Keratinocyte (primary cell): Measurements from ENCODE around the gene PHLPP2. TPM values are rescaled to one million over a fixed set of nuclear protein-coding genes. Genes with fewer than 3 reads are reported as not detected.

Source experiments
- DNase-seq: peaks from one replicate; pipeline ENCODE4 v3.0.0-alpha.2; 2011; ENCODE audit warnings: low read depth, missing footprints, low spot score
- FAIRE-seq: peaks from 2 replicates; lab custom pipeline; 2011; peaks lifted over from hg19 to GRCh38; lab: Jason Lieb, UNC
- H2AFZ ChIP-seq: 2 replicates; pipeline ENCODE4 v1.6.0; 2012; ENCODE audit warnings: low read length, control low read depth, inconsistent platforms; ENCODE audit not compliant: control insufficient read depth
- H3K27ac ChIP-seq: 2 replicates; pipeline ENCODE4 v1.5.1; 2011; ENCODE audit warnings: low read length; ENCODE audit not compliant: control insufficient read depth, insufficient read depth
- H3K27me3 ChIP-seq: 3 replicates; pipeline ENCODE4 v1.6.0; 2011; ENCODE audit warnings: low read length; ENCODE audit not compliant: control insufficient read depth, insufficient read depth; ENCODE audit errors: extremely low read depth
- H3K36me3 ChIP-seq, 2 experiments: 2 replicates in 1 of 2; 3 replicates in 1 of 2; pipeline ENCODE4 v1.5.1; 2011; ENCODE audit warnings: low read length in 2 of 2, mild to moderate bottlenecking in 1 of 2; ENCODE audit not compliant: control insufficient read depth in 2 of 2, insufficient read depth in 2 of 2; ENCODE audit errors: extremely low read depth in 1 of 2
- H3K4me1 ChIP-seq: 3 replicates; pipeline ENCODE4 v1.5.1; 2011; ENCODE audit warnings: low read length; ENCODE audit not compliant: control insufficient read depth, insufficient read depth; ENCODE audit errors: extremely low read depth
- H3K4me2 ChIP-seq: 3 replicates; pipeline ENCODE4 v1.6.0; 2011; ENCODE audit warnings: low read depth, low read length; ENCODE audit not compliant: control insufficient read depth, insufficient read depth; ENCODE audit errors: extremely low read depth
- H3K4me3 ChIP-seq, 3 experiments: fragments of 200-600 bp in 1 of 3; sonication (generic) in 1 of 3; 2 replicates in 2 of 3; 3 replicates in 1 of 3; pipeline ENCODE4 v1.5.1; 2011 to 2016; ENCODE audit warnings: low read length in 3 of 3, mild to moderate bottlenecking in 3 of 3, control low read depth in 2 of 3, inconsistent platforms in 1 of 3, low read depth in 1 of 3, mixed read lengths in 1 of 3, mixed run types in 1 of 3, moderate library complexity in 1 of 3; ENCODE audit not compliant: control insufficient read depth in 2 of 3, insufficient read depth in 2 of 3; ENCODE audit errors: extremely low read depth in 1 of 3
- H3K79me2 ChIP-seq: 2 replicates; pipeline ENCODE4 v1.6.0; 2012; ENCODE audit warnings: low read length; ENCODE audit not compliant: control insufficient read depth, insufficient read depth
- H3K9ac ChIP-seq: 3 replicates; pipeline ENCODE4 v1.6.0; 2011; ENCODE audit warnings: low read length; ENCODE audit not compliant: control insufficient read depth, insufficient read depth; ENCODE audit errors: extremely low read depth
- H3K9me1 ChIP-seq: 3 replicates; pipeline ENCODE4 v1.6.0; 2011; ENCODE audit warnings: low read length; ENCODE audit not compliant: control insufficient read depth, insufficient read depth; ENCODE audit errors: extremely low read depth
- H3K9me3 ChIP-seq: 2 replicates; pipeline ENCODE4 v1.5.1; 2012; ENCODE audit warnings: low read depth, low read length; ENCODE audit not compliant: control insufficient read depth
- H4K20me1 ChIP-seq: 3 replicates; pipeline ENCODE4 v1.6.0; 2011; ENCODE audit warnings: low read length; ENCODE audit not compliant: control insufficient read depth, insufficient read depth; ENCODE audit errors: extremely low read depth
- EZH2 ChIP-seq: IDR thresholded peaks from one replicate; pipeline ENCODE4 v1.6.1; 2012; ENCODE audit warnings: inconsistent platforms, mild to moderate bottlenecking, low read length, moderate library complexity
- dilution Hi-C: fragments of 300-500 bp; cut with MboI; formaldehyde crosslinking; loops from one replicate; pipeline ENCODE4 v1.7.0; 2020; ENCODE audit warnings: low sequenced_read_pairs; ENCODE audit not compliant: extremely low pct_ligation_motif_present
- polyA plus RNA-seq, 5 experiments: library from polyadenylated mRNA; depleted of rRNA in 3 of 5; stranded (reverse) in 3 of 5; stranded (forward) in 1 of 5; unstranded in 1 of 5; fragments of >200 nt; gene quantifications; 1 replicate in 1 of 5; 2 replicates in 3 of 5; 3 replicates in 1 of 5; pipeline versions ENCODE4 v1.2.1 to v1.2.3, GENCODE V29; 2011 to 2012; ENCODE audit warnings: missing spikeins in 2 of 5, low read depth in 1 of 5, low replicate concordance in 1 of 5
- TF ChIP-seq, protein P1 (sequence below), 3 experiments: IDR thresholded peaks in 1 of 3; conservative IDR thresholded peaks in 1 of 3; optimal IDR thresholded peaks in 1 of 3; 2 replicates in 2 of 3; 3 replicates in 1 of 3; pipeline versions ENCODE3 to v1.5.1; 2011; ENCODE audit warnings: low read length in 3 of 3, mild to moderate bottlenecking in 3 of 3, moderate library complexity in 2 of 3, control low read depth in 1 of 3, inconsistent platforms in 1 of 3; ENCODE audit not compliant: insufficient read depth in 2 of 3; ENCODE audit errors: extremely low read depth in 1 of 3

PHLPP2 gene
- polyA plus RNA-seq, 1 donor (not counting 4 experiments of a cell fraction or from before 2014, with no cell fraction given) = 6.5 TPM

DNA sequence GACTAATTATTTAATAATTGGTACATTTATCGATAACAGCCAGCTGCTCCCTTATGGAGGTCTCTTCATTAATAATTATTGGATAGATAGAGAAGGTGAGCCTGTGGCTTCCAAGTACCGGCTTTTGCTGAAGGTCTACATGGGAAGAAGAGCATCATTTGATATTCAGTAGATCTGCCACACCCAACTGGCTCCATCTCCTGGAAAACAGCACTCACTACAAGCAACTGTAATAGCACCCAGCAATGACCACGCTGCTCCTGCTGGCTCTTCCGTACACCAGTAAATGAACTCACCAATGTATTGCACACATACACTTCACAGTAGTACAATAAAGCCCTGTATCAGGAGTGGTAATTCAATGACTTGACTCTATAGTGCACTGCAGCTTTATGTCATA lies 79.1 kb downstream of the PHLPP2 start:
- no peaks in the 10 kb centered on the region for H3K79me2 ChIP-seq
- TF ChIP-seq EZH2 = no peak
- TF ChIP-seq, protein P1, sequence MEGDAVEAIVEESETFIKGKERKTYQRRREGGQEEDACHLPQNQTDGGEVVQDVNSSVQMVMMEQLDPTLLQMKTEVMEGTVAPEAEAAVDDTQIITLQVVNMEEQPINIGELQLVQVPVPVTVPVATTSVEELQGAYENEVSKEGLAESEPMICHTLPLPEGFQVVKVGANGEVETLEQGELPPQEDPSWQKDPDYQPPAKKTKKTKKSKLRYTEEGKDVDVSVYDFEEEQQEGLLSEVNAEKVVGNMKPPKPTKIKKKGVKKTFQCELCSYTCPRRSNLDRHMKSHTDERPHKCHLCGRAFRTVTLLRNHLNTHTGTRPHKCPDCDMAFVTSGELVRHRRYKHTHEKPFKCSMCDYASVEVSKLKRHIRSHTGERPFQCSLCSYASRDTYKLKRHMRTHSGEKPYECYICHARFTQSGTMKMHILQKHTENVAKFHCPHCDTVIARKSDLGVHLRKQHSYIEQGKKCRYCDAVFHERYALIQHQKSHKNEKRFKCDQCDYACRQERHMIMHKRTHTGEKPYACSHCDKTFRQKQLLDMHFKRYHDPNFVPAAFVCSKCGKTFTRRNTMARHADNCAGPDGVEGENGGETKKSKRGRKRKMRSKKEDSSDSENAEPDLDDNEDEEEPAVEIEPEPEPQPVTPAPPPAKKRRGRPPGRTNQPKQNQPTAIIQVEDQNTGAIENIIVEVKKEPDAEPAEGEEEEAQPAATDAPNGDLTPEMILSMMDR (optimal IDR thresholded peaks at IDR 0.05 in 1 of 3, IDR thresholded peaks at IDR 0.05 in 1 of 3, conservative IDR thresholded peaks at IDR 0.05 in 1 of 3; ENCODE audit: extremely low read depth in 1 of 3, insufficient read depth in 2 of 3, low read length in 3 of 3) = peak; percentile 63 to 78 (median 73)
- no peak overlapping the region for H3K4me2 ChIP-seq
- DNase-seq (no peak), FAIRE-seq (peak; percentile 36)
- no peaks in the 10 kb centered on the region for H3K9me3 ChIP-seq
- no peak overlapping the region for H3K9ac ChIP-seq
- dilution Hi-C loops = no loop called here
- no peak overlapping the region for H2AFZ ChIP-seq
- H3K27ac ChIP-seq = no peak overlapping the region
- H3K27me3 ChIP-seq = no peaks in the 10 kb centered on the region
- H3K4me1 ChIP-seq = no peaks in the 10 kb centered on the region
- H3K4me3 ChIP-seq = no peak overlapping the region
- H4K20me1 ChIP-seq = no peaks in the 10 kb centered on the region
- no peaks in the 10 kb centered on the region for H3K9me1 ChIP-seq
- peaks cover 14 to 22% of the 10 kb centered on the region in 2 experiments for H3K36me3 ChIP-seq

DNA sequence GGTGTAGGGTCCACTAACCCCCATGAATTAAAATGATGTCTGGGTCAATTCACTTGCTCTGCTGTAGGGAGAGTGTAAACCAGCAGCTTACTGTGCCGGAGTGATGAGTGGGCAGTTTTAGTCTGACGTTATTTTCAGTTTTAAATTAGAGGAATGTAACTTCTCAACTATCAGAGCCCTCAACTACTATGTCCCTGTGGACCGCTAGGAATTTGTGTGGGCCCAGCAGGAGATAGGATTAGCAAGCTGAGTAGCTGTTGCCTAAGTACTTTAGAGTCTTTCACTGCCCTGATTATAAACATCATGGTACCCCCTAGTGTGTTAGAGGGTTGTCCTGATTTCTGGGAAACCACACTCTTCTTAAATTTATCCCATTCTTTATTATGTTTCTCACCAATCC lies 87.1 kb downstream of the PHLPP2 start:
- no peaks in the 10 kb centered on the region for H3K9me3 ChIP-seq
- no peak overlapping the region for H3K4me2 ChIP-seq
- peaks cover 9 to 14% of the 10 kb centered on the region in 2 experiments for H3K36me3 ChIP-seq
- FAIRE-seq (no peak), DNase-seq (no peak)
- no peaks in the 10 kb centered on the region for H3K27me3 ChIP-seq
- H3K4me3 ChIP-seq = no peak overlapping the region
- TF ChIP-seq, protein P1 (optimal IDR thresholded peaks at IDR 0.05 in 1 of 3, IDR thresholded peaks at IDR 0.05 in 1 of 3, conservative IDR thresholded peaks at IDR 0.05 in 1 of 3; ENCODE audit: extremely low read depth in 1 of 3, insufficient read depth in 2 of 3, low read length in 3 of 3) = no peak
- TF ChIP-seq EZH2 = no peak
- H3K4me1 ChIP-seq = no peaks in the 10 kb centered on the region
- H2AFZ ChIP-seq = no peak overlapping the region
- no peaks in the 10 kb centered on the region for H4K20me1 ChIP-seq
- no peak overlapping the region for H3K27ac ChIP-seq
- dilution Hi-C loops = no loop called here
- H3K9me1 ChIP-seq = no peaks in the 10 kb centered on the region
- H3K79me2 ChIP-seq = peaks cover 4% of the 10 kb centered on the region
- no peak overlapping the region for H3K9ac ChIP-seq
